GM21576 (cell line): ENCODE data around the gene CCNK.

Experiments
- ATAC-seq: cut with Tn5 transposase; IDR thresholded peaks from one replicate; pipeline ENCODE4 v1.9.1; 2021; ENCODE audit warnings: mild to moderate bottlenecking, moderate library complexity; ENCODE audit not compliant: unreplicated experiment

The CCNK gene

GRCh38 chr14:99465288-99465687, 15.9 kb upstream of the CCNK start:
- no peak for ATAC-seq

- ATAC-seq = no peak
Measured at GRCh38 chr14:99466758-99467157, 14.5 kb upstream of the CCNK start.

- ATAC-seq = no peak
Measured at GRCh38 chr14:99467336-99468078, 13.7 kb upstream of the CCNK start.

GRCh38 chr14:99468081-99468480, 13.1 kb upstream of the CCNK start:
- ATAC-seq = no peak

- no peak for ATAC-seq
Measured at GRCh38 chr14:99468836-99469592, 12.2 kb upstream of the CCNK start.

GRCh38 chr14:99471731-99472130, 9.5 kb upstream of the CCNK start:
- no peak for ATAC-seq

GRCh38 chr14:99472937-99473336, 8.3 kb upstream of the CCNK start:
- ATAC-seq = no peak

GRCh38 chr14:99473458-99473857, 7.8 kb upstream of the CCNK start:
- ATAC-seq = no peak

GRCh38 chr14:99475179-99475578, 6.0 kb upstream of the CCNK start:
- no peak for ATAC-seq

- no peak for ATAC-seq
Measured at GRCh38 chr14:99475660-99476059, 5.5 kb upstream of the CCNK start.

- no peak for ATAC-seq
Measured at GRCh38 chr14:99476864-99477263, 4.3 kb upstream of the CCNK start.

GRCh38 chr14:99478128-99478527, 3.1 kb upstream of the CCNK start:
- ATAC-seq = no peak

GRCh38 chr14:99479160-99479905, 1.9 kb upstream of the CCNK start:
- ATAC-seq = no peak

GRCh38 chr14:99479906-99480869, 1.0 kb upstream of the CCNK start, which contains the start of gene SETD3:
Gene SETD3 (minus strand): TSS chr14:99480859. CDS start chr14:99465805, 15,054 bp downstream.
- peak; percentile 0 for ATAC-seq

- no peak for ATAC-seq
Measured at GRCh38 chr14:99481745-99482099, 513 bp downstream of the CCNK start.

GRCh38 chr14:99484106-99484505, 2.9 kb downstream of the CCNK start:
- no peak for ATAC-seq

GRCh38 chr14:99497341-99497740, 16.1 kb downstream of the CCNK start:
- ATAC-seq = no peak

GRCh38 chr14:99497894-99498293, 16.7 kb downstream of the CCNK start:
- ATAC-seq = no peak

GRCh38 chr14:99502989-99503421, 21.8 kb downstream of the CCNK start:
- ATAC-seq = no peak

GRCh38 chr14:99503848-99504453, 22.7 kb downstream of the CCNK start:
- ATAC-seq = no peak
